ENCODE results near the gene ZNF750.

DNA sequence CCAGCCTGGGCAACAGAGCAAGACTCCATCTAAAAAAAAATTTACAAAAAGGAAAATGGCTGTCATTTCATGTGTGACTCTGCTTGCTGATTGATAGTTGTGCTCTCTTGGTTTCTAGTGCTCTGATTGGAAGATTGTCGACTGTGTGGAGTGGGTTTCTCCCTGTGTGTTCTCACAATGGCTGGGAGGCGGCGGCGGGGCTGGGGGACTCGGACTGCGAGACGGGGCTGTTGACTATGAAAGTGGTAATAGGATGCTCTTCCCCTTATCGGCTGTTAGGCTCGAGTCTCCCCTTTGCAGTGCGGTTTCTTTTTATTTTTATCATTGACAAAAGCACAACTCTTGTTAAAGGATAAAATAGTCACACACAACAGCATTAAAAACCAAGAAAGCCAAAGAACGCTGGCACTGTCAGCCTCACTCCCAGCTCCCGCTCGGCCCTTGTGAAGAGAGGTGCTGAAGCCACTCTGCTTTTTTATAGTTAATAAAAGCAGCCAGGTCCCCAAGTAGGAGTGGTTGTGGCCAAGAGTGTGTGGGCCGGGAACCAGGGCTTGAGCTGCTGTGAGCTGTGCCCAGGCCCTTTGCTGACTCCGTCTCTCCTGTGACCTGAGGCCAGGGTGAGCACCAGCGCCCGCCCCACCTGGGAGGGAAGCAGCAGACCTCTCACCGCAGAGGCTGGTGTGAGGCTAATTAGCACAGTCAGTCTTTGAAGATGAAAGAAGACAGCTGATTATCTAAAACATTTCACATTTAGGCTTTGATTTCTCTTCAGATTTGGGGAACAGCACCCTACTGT is 51.4 kb downstream of the ZNF750 start:
- TF ChIP-seq, protein P1, sequence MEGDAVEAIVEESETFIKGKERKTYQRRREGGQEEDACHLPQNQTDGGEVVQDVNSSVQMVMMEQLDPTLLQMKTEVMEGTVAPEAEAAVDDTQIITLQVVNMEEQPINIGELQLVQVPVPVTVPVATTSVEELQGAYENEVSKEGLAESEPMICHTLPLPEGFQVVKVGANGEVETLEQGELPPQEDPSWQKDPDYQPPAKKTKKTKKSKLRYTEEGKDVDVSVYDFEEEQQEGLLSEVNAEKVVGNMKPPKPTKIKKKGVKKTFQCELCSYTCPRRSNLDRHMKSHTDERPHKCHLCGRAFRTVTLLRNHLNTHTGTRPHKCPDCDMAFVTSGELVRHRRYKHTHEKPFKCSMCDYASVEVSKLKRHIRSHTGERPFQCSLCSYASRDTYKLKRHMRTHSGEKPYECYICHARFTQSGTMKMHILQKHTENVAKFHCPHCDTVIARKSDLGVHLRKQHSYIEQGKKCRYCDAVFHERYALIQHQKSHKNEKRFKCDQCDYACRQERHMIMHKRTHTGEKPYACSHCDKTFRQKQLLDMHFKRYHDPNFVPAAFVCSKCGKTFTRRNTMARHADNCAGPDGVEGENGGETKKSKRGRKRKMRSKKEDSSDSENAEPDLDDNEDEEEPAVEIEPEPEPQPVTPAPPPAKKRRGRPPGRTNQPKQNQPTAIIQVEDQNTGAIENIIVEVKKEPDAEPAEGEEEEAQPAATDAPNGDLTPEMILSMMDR (IDR thresholded peaks at IDR 0.05; ENCODE audit: insufficient read depth, low read depth, low read length) = no peak
- TF ChIP-seq EZH2 (IDR thresholded peaks at IDR 0.05; ENCODE audit: insufficient read depth, low read length) = no peak
